H9 (cell line): ENCODE data around the gene AGPAT1. TPM values are rescaled to one million over a fixed set of nuclear protein-coding genes. Genes with fewer than 3 reads are reported as not detected.
"Not testable (repeated sequence)": the region's sequence is repeated elsewhere in the genome, so short reads cannot be mapped to it uniquely, and the experiment has no call there.

Experiments used
- DNase-seq: peaks from one replicate; pipeline ENCODE4 v3.0.0-alpha.2; 2017
- H2AFZ ChIP-seq: one replicate; pipeline ENCODE4 v1.6.1; 2013; ENCODE audit warnings: mild to moderate bottlenecking, low read length, control low read depth, moderate library complexity
- H2AK5ac ChIP-seq: 2 replicates; pipeline ENCODE4 v1.6.1; 2013; ENCODE audit warnings: low read length, control low read depth, mixed read lengths; ENCODE audit not compliant: insufficient read length
- H2BK120ac ChIP-seq: one replicate; pipeline ENCODE4 v1.6.1; 2013; ENCODE audit warnings: low read depth, mild to moderate bottlenecking, low read length, control low read depth, inconsistent platforms; ENCODE audit not compliant: poor library complexity, severe bottlenecking
- H2BK12ac ChIP-seq: 2 replicates; pipeline ENCODE4 v1.6.1; 2013; ENCODE audit warnings: low read length, control low read depth, mixed read lengths, low read depth; ENCODE audit not compliant: insufficient read length
- H2BK15ac ChIP-seq: 2 replicates; pipeline ENCODE4 v1.6.1; 2013; ENCODE audit warnings: low read depth, low read length, control low read depth
- H2BK20ac ChIP-seq: one replicate; pipeline ENCODE4 v1.6.1; 2013; ENCODE audit warnings: low read depth, mild to moderate bottlenecking, low read length, control low read depth, inconsistent platforms; ENCODE audit not compliant: poor library complexity, severe bottlenecking
- H2BK5ac ChIP-seq: 2 replicates; pipeline ENCODE4 v1.6.1; 2013; ENCODE audit warnings: low read length, control low read depth, mixed read lengths; ENCODE audit not compliant: insufficient read length
- H3K14ac ChIP-seq: 2 replicates; pipeline ENCODE4 v1.6.1; 2013; ENCODE audit warnings: low read length, control low read depth; ENCODE audit not compliant: insufficient read depth
- H3K18ac ChIP-seq: 2 replicates; pipeline ENCODE4 v1.6.1; 2013; ENCODE audit warnings: low read depth, mild to moderate bottlenecking, mixed read lengths, low read length, control low read depth; ENCODE audit not compliant: insufficient read length
- H3K23ac ChIP-seq: 2 replicates; pipeline ENCODE4 v1.6.1; 2013; ENCODE audit warnings: low read length, control low read depth, mixed read lengths, low read depth; ENCODE audit not compliant: insufficient read length
- H3K23me2 ChIP-seq: 2 replicates; pipeline ENCODE4 v1.6.1; 2013; ENCODE audit warnings: low read depth, mild to moderate bottlenecking, mixed read lengths, low read length, control low read depth; ENCODE audit not compliant: insufficient read length, poor library complexity, severe bottlenecking
- H3K27ac ChIP-seq: 2 replicates; pipeline ENCODE4 v1.5.1; 2013; ENCODE audit warnings: low read length, control low read depth, mixed read lengths, low read depth; ENCODE audit not compliant: insufficient read length
- H3K27me3 ChIP-seq: 2 replicates; pipeline ENCODE4 v1.6.1; 2013; ENCODE audit warnings: low read length, control low read depth, inconsistent platforms; ENCODE audit not compliant: insufficient read depth
- H3K4ac ChIP-seq: 2 replicates; pipeline ENCODE4 v1.6.1; 2013; ENCODE audit warnings: low read depth, mild to moderate bottlenecking, control low read depth, inconsistent platforms, low read length, moderate library complexity
- H3K4me1 ChIP-seq: 2 replicates; pipeline ENCODE4 v1.6.1; 2013; ENCODE audit warnings: low read length, control low read depth, inconsistent platforms; ENCODE audit not compliant: insufficient read depth
- H3K4me2 ChIP-seq: 2 replicates; pipeline ENCODE4 v1.6.1; 2013; ENCODE audit warnings: low read length, control low read depth, mixed read lengths; ENCODE audit not compliant: insufficient read length, insufficient read depth
- H3K56ac ChIP-seq: 2 replicates; pipeline ENCODE4 v1.6.1; 2013; ENCODE audit warnings: low read depth, mild to moderate bottlenecking, mixed read lengths, low read length, control low read depth; ENCODE audit not compliant: insufficient read length
- H3K79me1 ChIP-seq: 2 replicates; pipeline ENCODE4 v1.6.1; 2013; ENCODE audit warnings: low read depth, mild to moderate bottlenecking, moderate library complexity, low read length, control low read depth, inconsistent platforms; ENCODE audit not compliant: insufficient read depth, poor library complexity, severe bottlenecking
- H3K79me2 ChIP-seq: 2 replicates; pipeline ENCODE4 v1.6.1; 2013; ENCODE audit warnings: low read length, control low read depth, inconsistent platforms; ENCODE audit not compliant: insufficient read depth
- H3K9ac ChIP-seq: 2 replicates; pipeline ENCODE4 v1.6.1; 2013; ENCODE audit warnings: low read length, control low read depth, mixed read lengths; ENCODE audit not compliant: insufficient read length; ENCODE audit errors: extremely low read depth
- H3K9me3 ChIP-seq: one replicate; pipeline ENCODE4 v1.6.1; 2013; ENCODE audit warnings: low read depth, low read length, inconsistent platforms; ENCODE audit not compliant: control insufficient read depth
- H3T11ph ChIP-seq: one replicate; pipeline ENCODE4 v1.6.1; 2013; ENCODE audit warnings: mild to moderate bottlenecking, low read length, control low read depth, inconsistent platforms
- H4K20me1 ChIP-seq: one replicate; pipeline ENCODE4 v1.6.1; 2013; ENCODE audit not compliant: control insufficient read depth, insufficient read length, insufficient read depth
- H4K5ac ChIP-seq: 2 replicates; pipeline ENCODE4 v1.6.1; 2013; ENCODE audit warnings: low read depth, mild to moderate bottlenecking, mixed read lengths, low read length, control low read depth; ENCODE audit not compliant: insufficient read length
- H4K8ac ChIP-seq: replicated peaks from 2 replicates; pipeline ENCODE4 v1.6.1; 2013; ENCODE audit warnings: low read length, control low read depth, mixed read lengths, low read depth; ENCODE audit not compliant: insufficient read length
- H4K91ac ChIP-seq: 2 replicates; pipeline ENCODE4 v1.6.1; 2013; ENCODE audit warnings: low read depth, mild to moderate bottlenecking, moderate library complexity, mixed read lengths, low read length, control low read depth; ENCODE audit not compliant: insufficient read length
- H3K27ac Mint-ChIP-seq, 3 experiments: 2 replicates in 2 of 3; 3 replicates in 1 of 3; pipeline ENCODE4 v1.8.0; 2020 to 2021; ENCODE audit warnings: mixed read lengths in 3 of 3, mild to moderate bottlenecking in 1 of 3, moderate library complexity in 1 of 3
- H3K27me3 Mint-ChIP-seq: 2 replicates; pipeline ENCODE4 v1.8.0; 2021; ENCODE audit warnings: low read depth, mild to moderate bottlenecking, moderate library complexity, mixed read lengths
- H3K36me3 Mint-ChIP-seq, 3 experiments: 2 replicates in 2 of 3; 3 replicates in 1 of 3; pipeline ENCODE4 v1.8.0; 2020 to 2021; ENCODE audit warnings: low read depth in 3 of 3, mixed read lengths in 3 of 3; ENCODE audit not compliant: insufficient read depth in 1 of 3
- H3K4me1 Mint-ChIP-seq, 2 experiments: 2 replicates each; pipeline ENCODE4 v1.8.0; 2020; ENCODE audit warnings: mixed read lengths in 2 of 2
- H3K4me3 Mint-ChIP-seq, 2 experiments: 2 replicates in 1 of 2; 3 replicates in 1 of 2; pipeline ENCODE4 v1.8.0; 2020 to 2021; ENCODE audit warnings: mild to moderate bottlenecking in 2 of 2, mixed read lengths in 2 of 2, moderate library complexity in 1 of 2
- H3K9me3 Mint-ChIP-seq, 2 experiments: 2 replicates in 1 of 2; 3 replicates in 1 of 2; pipeline ENCODE4 v1.8.0; 2020; ENCODE audit warnings: mild to moderate bottlenecking in 2 of 2, mixed read lengths in 2 of 2, moderate library complexity in 1 of 2
- WGBS: extraction: QIAGEN DNeasy Blood & Tissue Kit; methylation state at CpG from one replicate; pipeline ENCODE4 v1.1.7; 2013; ENCODE audit warnings: missing lambda C conversion rate, low lambda C conversion rate, mixed read lengths; ENCODE audit not compliant: insufficient read length; ENCODE audit errors: extremely low coverage; 5-methylcytosine and 5-hydroxymethylcytosine counted together
- total RNA-seq: library from RNA; stranded (reverse); gene quantifications from 2 replicates; pipeline ENCODE4 v1.2.1, GENCODE V29; 2021

The AGPAT1 gene
- total RNA-seq, 1 experiment from 2014 or later: 89.5 TPM

DNA sequence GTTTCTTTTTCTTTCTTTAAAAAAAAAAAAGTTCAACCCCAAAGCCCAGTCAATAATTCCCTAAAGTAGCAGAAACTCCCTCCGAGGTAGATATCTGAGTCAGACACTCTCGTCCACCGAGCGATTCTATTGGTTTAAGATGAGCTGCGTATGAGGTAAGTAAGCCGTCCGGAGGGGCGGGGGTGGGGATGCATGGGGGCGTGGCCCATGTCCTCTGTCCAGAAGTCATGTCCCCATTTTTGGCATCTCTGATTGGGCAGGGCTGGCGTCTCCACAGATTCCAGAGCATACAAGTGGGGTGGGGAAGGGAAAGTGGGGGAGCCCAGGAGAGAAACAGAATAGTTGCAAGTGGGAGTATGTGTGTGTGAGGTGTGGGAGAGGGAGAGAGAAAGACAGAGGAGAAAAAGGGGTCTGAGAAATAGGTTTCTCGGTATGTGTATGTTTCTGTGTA is 9.8 kb upstream of the AGPAT1 start:
- no CpG with 5 or more reads among the region's 11 CpGs for WGBS
- not testable (repeated sequence) for H3K79me1 ChIP-seq, H3K9me3 ChIP-seq, H3K4ac ChIP-seq, H3K23me2 ChIP-seq, H3K9ac ChIP-seq, H3K23ac ChIP-seq, H2BK120ac ChIP-seq, H2BK15ac ChIP-seq, H2AK5ac ChIP-seq, H3K9me3 Mint-ChIP-seq, H3K27ac ChIP-seq, H3K27me3 ChIP-seq, H2BK5ac ChIP-seq, H3K79me2 ChIP-seq, H3K27me3 Mint-ChIP-seq, H2BK12ac ChIP-seq, H3K56ac ChIP-seq, H3K18ac ChIP-seq, H4K20me1 ChIP-seq, H3K4me1 ChIP-seq, H3T11ph ChIP-seq, H2AFZ ChIP-seq, H3K4me2 ChIP-seq, H2BK20ac ChIP-seq, H4K8ac ChIP-seq, H3K14ac ChIP-seq, H4K91ac ChIP-seq, H4K5ac ChIP-seq
- Mint-ChIP-seq H3K36me3 (peaks cover 20 to 68% (median 54%) of the 10 kb centered on the region in 3 experiments; a peak in 6 of 7 replicates), H3K27ac (peak overlapping the region; percentile 32 to 90 (median 90); a peak in 5 of 7 replicates), H3K4me3 (peak overlapping the region; percentile 33 to 56; a peak in 3 of 5 replicates), H3K4me1 (peaks cover 19 to 34% of the 10 kb centered on the region in 2 experiments)
- DNase-seq: peak; percentile 88
